ENCODE results near the gene SLC10A7.

DNA sequence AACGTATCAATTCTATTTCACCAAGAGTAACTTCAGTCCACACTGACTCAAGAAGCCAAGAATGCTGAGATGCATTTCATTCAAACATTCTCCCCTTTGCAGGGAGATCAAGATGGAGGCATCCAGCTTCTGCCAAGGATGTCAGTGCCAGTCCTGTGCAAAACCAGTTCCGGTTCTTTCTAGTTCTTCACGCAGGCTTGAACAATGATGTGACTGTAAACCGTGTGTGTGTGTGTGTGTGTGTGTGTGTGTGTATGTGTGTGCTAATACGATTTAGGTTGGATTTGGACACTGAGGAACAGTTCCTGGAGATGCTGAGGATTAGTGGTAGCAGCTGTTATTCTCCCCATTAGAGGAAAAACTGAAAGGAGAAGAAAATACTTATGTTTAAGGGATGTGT lies 307.5 kb downstream of the SLC10A7 start, which contains the start of gene REELD1:
- TF ChIP-seq CTCF (IDR thresholded peaks at IDR 0.05; ENCODE audit: low read depth, low read length, poor library complexity, severe bottlenecking) = no peak
- no peak for TF ChIP-seq EZH2phosphoT487 (IDR thresholded peaks at IDR 0.05; ENCODE audit: borderline replicate concordance, low read length)

Data from DOHH2 (cell line).